Pons (tissue), 1 donor: ENCODE data around the gene RPS27A.
"Not testable (repeated sequence)": the region's sequence is repeated elsewhere in the genome, so short reads cannot be mapped to it uniquely, and the experiment has no call there.

Experiments
- DNase-seq: peaks from one replicate; pipeline ENCODE4 v3.0.0-alpha.2; 2016; ENCODE audit warnings: low spot score

Gene RPS27A

DNA sequence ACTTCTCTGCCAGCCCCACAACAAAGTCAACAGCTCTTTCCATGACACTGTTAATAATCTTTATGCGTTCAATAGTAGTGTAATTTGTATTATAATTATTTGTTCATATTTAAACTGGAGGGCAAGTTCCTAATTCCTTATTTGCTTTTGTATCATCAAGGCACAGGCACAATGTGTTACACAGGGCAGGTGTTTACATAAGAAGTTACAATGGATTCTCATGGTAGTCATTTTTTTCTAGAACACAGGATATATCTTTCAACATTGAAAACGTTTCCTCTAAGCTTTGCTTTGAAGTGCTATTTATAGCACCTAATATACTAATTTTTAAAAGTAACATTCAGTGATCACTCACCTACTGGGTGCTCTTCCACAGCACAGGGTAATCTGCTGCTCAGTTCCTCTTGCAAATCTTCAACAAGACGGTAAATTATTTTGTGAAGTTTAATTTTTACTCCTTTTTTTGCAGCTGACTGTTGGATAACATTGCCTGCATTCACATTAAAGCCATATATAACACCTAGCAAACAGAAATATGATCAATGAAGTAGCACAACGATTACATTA lies 7.3 kb downstream of the RPS27A start:
- DNase-seq = no peak

DNA sequence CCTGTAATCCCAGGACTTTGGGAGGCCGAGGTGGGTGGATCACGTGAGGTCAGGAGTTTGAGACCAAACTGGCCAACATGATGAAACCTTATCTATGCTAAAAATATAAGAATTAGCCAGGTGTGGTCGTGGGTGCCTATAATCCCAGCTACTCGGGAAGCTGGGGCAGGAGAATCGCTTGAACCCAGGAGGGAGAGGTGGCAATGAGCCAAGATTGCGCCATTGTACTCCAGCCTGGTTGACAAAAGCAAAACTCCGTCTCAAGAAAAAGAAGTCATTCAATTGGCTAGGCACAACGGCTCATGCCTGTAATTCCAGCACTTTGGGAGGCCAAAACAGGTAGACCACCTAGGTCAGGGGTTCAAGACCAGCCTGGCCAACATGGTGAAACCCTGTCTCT lies 9.1 kb downstream of the RPS27A start:
- DNase-seq = not testable (repeated sequence)

- DNase-seq = no peak
These were observed 10.1 kb downstream of the RPS27A start for GRCh38 chr2:55242617-55243016.

DNA sequence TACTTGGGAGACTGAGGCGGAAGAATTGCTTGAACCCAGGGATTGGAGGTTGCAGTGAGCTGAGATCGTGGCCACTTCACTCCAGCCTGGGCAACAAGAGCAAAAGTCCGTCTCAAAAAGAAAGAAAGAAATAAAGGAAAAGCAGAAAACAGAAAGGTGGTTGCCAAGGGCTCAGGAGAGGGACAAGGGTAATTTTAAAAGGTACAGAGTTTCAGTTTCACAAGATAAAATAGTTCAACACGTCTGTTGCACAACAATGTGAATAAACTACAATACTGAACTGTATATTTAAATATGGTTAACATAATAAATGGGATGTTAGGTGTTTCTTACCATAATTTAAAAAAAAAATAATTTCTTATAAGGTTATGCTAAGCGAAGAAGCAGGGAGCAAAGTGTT lies 12.9 kb downstream of the RPS27A start:
- DNase-seq = no peak

DNA sequence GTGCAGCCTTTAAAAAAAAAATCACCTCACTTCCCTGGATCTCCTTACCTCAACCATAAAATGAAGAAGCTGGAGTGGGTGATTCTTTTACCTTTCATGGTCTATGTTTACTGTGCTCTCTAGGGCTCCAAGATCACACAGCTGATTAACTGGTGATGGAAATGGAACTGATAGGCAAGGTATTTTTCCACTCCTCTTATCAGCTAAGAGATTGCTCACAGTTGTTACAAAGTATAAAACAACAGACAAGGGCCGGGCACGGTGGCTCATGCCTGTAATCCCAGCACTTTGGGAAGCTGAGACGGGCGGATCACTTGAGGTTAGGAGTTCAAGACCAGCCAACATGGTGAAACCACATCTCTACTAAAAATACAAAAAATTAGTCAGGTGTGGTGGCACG lies 14.5 kb downstream of the RPS27A start:
- no peak for DNase-seq

DNA sequence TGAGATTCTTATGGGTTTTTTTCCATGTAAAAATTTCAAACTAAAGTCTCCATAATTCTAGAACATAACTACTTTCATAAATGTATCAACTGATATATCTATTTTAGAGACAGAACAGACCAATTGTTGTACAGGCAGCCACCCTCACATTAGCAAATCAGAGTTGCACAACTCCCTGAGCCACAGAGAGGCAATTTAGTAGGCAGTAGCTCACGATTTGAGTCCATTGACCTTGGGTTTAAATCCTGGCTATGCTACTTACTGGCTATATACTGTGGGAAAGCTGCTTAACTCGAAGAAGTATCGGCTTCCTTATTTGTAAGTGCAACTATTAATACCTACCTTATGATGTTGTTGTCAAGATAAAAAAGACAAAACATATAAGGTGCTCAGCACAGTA lies 20.3 kb downstream of the RPS27A start:
- DNase-seq = no peak

- not testable (repeated sequence) for DNase-seq
These were observed 27.1 kb downstream of the RPS27A start for GRCh38 chr2:55259586-55259985.

DNA sequence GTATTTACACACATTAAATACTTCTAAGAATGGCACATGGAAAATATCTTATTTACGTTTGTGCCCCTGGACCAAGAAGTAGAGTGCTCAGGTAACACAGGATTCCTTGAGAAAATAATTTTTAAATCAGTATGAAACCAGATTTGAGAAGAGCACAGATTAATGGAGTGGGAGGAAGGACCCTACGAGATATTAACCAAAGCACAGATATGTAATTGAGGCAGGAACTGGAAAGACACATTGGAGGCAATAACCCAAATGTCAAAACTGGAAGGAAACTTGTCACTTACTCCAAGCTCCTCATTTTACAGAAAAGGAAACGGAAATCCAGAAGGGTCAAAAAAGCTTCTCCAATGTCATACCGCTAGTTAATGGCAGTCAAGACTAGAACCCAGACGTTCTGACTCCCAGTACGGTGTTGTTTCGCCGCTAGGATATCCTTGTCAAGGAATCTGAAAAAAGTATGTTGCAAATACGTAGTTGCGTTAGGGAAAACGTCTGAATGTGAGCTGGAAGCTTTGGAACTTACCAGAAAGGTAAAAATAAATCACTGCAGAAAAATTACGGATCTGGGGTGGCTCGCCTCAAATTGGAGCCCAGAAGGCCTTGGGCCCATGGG lies 35.9 kb downstream of the RPS27A start:
- peak; percentile 22 for DNase-seq

DNA sequence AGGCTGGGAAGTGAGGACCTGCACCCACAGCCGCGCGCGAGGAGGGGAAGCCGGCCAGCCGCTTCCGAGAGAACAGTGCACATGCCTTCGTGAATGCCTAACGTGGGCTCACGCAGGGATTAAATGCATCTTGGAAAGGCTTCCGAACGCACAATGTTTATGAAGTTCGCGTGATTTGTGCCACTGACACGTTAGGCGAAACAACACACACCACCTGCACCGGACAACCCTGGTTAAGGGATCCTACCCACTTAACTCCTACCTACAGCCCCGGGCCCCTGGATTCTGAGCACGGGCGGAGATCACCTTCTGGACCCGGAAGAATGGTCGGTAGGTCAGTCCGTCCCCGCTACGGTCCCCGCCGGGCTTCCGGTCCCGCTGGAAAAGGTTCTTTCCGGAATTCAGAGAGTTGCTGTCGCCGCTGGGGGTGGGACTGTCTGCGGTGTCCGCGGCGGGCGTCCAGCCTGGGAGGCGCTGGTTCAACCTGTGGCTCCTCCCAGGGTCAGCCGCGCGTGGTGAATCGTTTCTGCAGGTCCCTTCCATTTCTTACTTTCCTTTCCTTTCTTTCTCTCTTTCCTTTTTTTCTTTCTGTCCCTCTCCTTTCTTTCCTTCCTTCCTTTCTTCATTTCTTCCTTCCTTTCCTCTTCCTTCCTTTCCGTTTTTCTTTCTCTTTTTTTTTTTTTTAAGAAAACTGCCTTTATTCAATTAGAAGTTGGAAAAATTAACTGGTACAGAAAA lies 36.6 kb downstream of the RPS27A start, which contains the start of gene MTIF2:
TSS of gene MTIF2 (minus strand) at position 325 of the 738 bp plus-strand sequence. CDS start 5,373 bp downstream, outside the sequence.
- peak; percentile 86 for DNase-seq

GRCh38 chr2:55269645-55269990 lies 37.1 kb downstream of the RPS27A start:
- no peak for DNase-seq

DNA sequence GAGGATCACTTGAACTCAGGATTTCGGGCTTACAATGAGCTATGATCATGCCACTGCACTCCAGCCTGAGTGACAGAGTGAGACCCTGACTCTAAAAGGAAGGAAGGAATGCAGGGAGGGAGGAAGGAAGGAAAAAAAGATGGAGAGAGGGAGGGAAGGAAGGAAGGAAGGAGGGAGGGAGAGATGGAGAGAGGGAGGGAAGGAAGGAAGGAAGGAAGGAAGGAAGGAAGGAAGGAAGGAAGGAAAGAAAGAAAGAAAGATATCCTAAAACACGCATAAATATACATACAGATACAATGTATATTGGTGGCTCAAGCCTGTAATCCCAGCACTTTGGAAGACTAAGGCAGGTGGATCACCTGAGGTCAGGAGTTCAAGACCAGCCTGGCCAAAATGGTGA lies 41.9 kb downstream of the RPS27A start:
- DNase-seq = not testable (repeated sequence)

DNA sequence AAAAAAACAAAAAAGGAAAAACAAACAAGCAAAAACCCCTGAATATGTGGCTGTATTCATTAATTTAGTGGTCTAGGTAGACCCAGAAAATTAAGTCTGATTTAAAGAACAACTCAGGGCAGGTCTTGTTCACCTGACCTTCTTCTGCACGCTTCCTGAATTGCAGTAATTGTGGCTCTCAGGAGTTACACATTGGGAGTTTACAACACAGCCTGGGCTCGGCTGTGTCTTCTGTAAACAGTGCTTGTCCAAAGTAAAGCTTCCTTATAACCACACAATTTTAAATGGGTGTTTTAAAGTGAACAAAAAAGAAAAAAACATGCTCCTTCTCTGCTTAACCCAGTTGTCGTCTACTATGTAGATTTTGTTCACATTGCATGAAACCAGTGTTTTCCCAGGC lies 44.8 kb downstream of the RPS27A start:
- DNase-seq = no peak

GRCh38 chr2:55279214-55279835 lies 46.8 kb downstream of the RPS27A start:
- not testable (repeated sequence) for DNase-seq

DNA sequence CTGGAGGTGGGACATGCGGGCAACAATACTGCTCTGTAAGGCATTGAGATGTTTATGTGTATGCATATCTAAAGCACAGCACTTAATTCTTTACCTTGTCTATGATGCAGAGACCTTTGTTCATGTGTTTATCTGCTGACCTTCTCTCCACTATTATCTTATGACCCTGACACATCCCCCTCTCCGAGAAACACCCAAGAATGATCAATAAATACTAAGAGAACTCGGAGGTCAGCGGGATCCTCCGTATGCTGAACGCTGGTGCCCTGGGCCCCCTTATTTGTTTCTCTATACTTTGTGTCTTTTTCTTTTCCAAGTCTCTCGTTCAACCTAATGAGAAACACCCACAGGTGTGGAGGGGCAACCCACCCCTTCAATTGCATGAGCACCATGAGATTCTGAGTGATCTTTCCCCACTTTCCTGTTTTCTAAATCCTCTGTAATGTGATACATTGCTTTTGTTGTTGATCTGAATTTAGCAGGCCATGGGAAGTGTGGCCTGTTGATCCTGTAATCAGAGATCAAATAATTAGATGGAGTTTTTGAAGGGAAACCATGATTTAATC lies 47.5 kb downstream of the RPS27A start:
- DNase-seq = not testable (repeated sequence)

DNA sequence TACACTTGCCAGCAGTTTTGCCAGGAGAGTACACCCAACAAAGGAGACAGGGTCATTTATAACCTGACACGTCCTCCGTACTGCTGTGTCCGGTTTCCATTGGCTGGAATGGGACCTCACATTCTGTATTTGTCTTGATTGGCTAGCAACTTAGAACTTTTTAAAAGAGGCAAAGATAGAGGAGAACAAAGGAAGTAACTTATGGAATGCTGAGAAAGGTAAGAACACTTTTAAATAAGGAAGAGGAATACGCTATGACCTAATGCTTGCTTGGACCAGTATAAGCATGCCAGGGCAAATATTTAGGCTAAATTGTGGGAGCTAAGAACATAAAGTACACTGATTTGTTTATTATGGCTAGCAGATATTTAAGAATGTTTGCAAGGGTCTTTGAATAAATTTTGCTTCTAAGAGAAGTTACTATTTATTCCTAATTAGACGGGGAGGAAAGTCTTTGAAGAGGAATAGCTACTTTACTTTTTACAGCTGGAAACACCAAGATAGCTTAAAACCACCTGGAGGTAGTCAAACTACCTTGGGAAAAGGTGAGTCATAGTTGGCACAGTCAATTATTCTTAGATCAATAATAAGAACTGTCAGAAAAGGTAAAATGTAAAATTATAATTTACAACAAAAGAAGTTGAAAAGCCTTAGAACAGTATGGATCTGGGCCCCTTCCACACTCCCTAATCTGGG lies 48.5 kb downstream of the RPS27A start:
- DNase-seq = not testable (repeated sequence)

GRCh38 chr2:55282110-55282917 lies 49.8 kb downstream of the RPS27A start:
- DNase-seq = peak; percentile 63

GRCh38 chr2:55283083-55283482 lies 50.6 kb downstream of the RPS27A start:
- DNase-seq = no peak
